NAMALWA (cell line): ENCODE data around the gene BRD9.
A peak's percentile ranks its signal among the peaks of the same experiment; 100 is the strongest.
"Not testable (repeated sequence)": the region's sequence is repeated elsewhere in the genome, so short reads cannot be mapped to it uniquely, and the experiment has no call there.

Experiments
- DNase-seq: peaks from one replicate; pipeline ENCODE4 v3.0.0-alpha.2; 2015; ENCODE audit warnings: low spot score

BRD9 gene

DNA sequence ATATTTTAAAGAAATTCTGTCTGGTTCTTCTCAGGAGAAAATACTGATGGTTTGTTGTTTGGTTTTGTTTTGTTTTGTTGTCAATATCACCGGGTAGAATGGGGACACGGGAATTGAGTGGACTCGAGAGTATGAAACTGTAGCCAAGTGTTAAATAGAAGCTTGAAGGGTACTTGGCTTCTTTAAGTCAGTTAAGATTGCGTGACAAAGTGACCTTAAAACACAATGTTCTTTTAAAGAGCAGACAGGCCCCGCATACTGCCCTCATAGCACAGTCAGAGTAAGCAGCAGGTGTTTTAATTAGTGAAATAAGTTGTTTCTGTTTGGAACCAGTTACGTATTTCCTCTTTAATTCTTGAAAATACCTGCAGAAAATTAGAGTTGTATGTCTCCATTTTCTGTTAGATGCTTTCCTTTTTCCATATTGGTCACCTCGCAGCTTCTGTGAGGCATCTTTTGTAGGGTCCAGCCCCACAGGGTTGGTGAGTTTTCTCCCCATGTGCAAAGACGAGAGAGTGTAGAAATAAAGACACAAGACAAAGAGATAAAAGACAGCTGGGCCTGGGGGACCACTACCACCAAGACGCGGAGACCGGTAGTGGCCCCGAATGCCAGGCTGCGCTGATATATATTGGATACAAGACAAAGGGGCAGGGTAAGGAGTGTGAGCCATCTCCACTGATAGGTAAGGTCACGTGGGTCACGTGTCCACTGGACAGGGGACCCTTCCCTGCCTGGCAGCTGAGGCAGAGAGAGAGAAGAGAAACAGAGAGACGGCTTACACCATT, 9.7 kb upstream of the BRD9 start:
- DNase-seq, result no peak

DNA sequence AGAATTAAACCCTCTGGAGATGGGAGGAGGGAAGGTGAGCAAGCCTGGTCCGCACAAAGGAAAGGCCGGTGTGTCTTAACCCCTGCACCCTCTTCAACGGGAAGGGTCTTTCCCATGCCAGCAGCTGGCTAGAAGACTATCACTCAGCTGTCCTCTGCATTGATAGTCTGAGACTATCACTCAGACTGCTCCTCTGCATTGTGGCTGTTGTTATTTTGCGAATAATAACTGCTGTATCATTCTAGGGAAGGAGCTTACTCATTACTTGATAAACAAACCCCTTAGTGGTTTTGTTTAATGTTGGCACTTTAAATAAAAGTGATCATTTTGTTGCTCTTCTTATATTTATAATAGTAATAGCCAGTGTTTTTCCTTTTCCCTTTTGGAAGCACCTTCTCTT, 8.2 kb upstream of the BRD9 start:
- no peak for DNase-seq

DNA sequence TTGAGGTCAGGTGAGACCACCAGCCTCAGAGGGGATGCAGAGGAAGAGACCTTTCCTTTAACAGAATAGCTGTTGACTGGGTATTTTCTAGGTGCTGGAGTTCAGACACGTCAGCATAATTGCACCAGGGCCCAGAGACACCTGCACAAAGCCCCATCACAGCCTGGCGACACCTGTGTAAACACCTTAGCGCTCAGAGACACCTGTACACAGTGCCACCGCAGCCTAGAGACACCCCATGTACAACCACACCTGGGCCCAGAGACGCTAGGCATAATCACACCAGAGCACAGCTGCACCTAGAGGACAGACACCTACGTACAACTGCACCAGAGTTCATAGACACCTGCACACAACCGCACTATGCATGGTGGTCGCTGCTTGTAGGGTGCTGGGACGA, 1.1 kb upstream of the BRD9 start:
- DNase-seq, result peak; percentile 39

- DNase-seq, result peak; percentile 26
Observed at GRCh38 chr5:893137-893506, 521 bp upstream of the BRD9 start.

DNA sequence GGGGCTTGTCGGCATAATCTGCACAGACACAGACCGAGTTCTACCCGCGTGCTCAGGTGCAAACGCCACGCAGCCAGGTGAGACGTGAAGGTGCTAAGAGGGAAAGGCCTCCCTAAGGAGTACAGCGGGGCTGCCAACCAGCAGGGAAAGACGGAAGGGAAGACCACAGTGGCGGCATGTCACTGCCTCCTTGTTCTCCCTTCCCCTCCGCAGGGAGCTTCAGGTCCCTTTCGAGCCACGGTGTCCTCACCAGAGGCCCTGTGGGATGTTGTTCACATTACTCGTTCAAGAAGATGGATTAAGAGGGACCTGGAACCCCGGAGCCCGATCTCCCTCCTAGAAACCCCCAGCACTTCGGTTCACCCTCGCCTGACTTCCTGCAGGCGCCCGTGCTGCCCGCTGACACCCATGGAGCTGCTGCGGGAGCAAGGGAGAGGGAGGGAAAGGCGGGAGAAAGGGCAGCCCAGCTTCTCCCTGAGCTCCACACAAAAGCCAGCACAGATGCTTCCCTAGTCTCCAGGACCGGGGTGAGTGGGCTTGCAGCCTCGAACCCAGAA, 686 bp downstream of the BRD9 start:
- peak; percentile 46 for DNase-seq

GRCh38 chr5:891117-891836, 1.3 kb downstream of the BRD9 start:
- no peak for DNase-seq

GRCh38 chr5:889075-889710, 3.4 kb downstream of the BRD9 start:
- no peak for DNase-seq

DNA sequence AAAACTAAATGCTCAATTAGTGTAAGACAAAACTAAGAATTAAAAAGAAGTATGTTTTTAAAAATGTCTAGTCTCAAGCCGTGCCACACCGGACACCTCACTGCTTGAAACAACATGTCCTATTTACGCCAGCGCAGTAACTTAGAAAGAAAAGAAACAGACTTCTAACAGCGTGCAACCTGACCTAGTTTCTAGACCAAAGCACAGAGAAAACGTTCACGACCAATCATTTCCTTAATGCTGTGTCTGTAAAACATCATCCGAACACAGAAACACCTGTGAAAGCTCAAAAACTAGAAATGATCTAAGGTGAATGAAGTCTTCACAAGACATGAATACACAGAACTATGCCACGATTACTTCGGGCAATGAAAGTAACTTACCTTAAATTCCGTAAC, 4.0 kb downstream of the BRD9 start:
- DNase-seq, result no peak

GRCh38 chr5:887947-888637, 4.5 kb downstream of the BRD9 start:
- no peak for DNase-seq

GRCh38 chr5:886716-887325, 5.8 kb downstream of the BRD9 start:
- DNase-seq, result no peak

- DNase-seq, result no peak
Observed at GRCh38 chr5:886036-886435, 6.6 kb downstream of the BRD9 start.

DNA sequence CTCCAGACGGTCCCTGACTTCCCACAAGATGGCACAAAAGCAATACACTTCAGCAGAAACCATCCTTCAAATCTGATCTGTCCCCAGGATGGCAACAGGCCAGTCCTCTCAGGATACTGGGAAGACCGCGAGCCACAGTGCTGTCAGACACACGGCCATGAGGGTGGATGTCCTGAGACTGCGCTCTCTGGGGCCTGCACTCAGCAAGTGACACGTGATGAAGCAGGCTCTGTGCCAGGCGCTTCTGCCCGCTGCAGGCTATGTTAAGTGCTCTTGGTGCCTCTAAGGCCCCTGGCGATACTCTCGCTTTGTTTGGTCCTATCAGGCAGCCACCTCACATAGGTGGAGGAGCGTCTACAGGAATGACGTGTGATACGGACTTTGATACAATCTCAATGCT, 7.1 kb downstream of the BRD9 start:
- DNase-seq, result no peak

GRCh38 chr5:885127-885442, 7.5 kb downstream of the BRD9 start:
- no peak for DNase-seq

- no peak for DNase-seq
Observed at GRCh38 chr5:884345-885126, 8.1 kb downstream of the BRD9 start.

GRCh38 chr5:883475-884181, 9.0 kb downstream of the BRD9 start:
- no peak for DNase-seq

DNA sequence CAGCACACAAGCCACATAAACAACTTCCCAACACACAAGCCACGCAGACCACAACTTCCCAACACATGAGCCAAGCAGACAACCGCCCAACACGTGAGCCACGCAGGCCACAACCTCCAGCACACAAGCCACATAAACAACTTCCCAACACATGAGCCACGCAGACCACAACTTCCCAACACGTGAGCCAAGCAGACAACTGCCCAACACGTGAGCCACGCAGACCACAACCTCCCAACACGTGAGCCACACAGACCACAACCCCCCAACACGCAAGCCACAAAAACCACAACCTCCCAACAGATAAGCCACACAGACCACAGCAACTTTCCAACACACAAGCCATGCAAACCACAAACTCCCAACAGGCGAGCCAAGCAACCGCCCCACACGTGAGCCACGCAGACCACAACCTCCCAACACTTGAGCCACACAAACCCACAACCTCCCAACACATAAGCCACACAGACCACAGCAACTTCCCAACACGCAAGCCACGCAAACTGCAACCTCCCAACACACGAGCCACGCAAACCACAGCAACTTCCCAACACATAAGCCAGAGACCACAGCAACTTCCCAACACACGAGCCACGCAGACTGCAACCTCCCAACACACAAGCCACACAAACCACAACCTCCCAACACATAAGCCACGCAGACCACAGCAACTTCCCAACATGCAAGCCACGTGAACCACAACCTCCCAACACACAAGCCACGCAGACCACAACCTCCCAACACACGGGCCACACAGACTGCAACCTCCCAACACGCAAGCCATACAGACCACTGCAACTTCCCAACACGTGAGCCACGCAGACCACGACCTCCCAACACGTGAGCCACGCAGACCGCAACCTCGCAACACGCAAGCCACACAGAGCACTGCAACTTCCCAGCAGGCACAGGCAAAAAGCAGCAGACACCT, 10.1 kb downstream of the BRD9 start:
- DNase-seq, result no peak

DNA sequence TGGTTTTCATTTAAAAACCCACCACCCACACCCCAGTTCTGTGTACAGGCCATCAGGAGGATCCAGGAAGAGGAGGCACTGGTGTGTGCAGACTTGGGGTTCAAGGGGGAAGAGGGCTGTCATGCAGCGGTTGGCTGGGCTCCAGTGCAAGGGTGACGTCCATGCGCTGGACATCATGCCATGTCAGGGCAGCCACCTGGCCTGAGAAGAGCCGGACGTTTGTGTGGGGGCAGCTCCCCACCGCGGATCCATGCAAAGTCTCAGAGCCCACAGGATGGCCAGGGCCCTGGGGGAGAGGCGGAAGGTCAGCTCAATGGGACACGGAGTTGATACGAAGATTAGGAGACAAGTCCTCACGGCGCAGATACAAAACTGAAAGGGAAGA, 11.1 kb downstream of the BRD9 start:
- DNase-seq, result no peak

- no peak for DNase-seq
Observed at GRCh38 chr5:880816-881550, 11.6 kb downstream of the BRD9 start.

- not testable (repeated sequence) for DNase-seq
Observed at GRCh38 chr5:878677-879076, 13.9 kb downstream of the BRD9 start.
